Stomach (tissue), 4 donors: ENCODE data around the gene CFAP161.

Experiments
- EP300 ChIP-seq: sonication (generic); formaldehyde crosslinking; IDR thresholded peaks from one replicate; pipeline ENCODE4 v1.6.1; 2017; ENCODE audit warnings: antibody characterized with exemption
- POLR2A ChIP-seq, 4 donors: fragments of 450-650 bp; IDR thresholded peaks; one replicate each; pipeline ENCODE4 v1.6.1; 2016; ENCODE audit warnings: antibody characterized with exemption in 4 of 4, control low read depth in 2 of 4, mild to moderate bottlenecking in 1 of 4, moderate library complexity in 1 of 4
- POLR2AphosphoS5 ChIP-seq, 3 donors: sonication (generic); formaldehyde crosslinking; IDR thresholded peaks; one replicate each; pipeline ENCODE4 v1.6.1; 2016; ENCODE audit warnings: antibody characterized with exemption in 3 of 3
- TF ChIP-seq, protein P1 (sequence below), 7 experiments: fragments of 450-650 bp in 4 of 7; fragments of 200-600 bp in 3 of 7; sonication (generic) in 3 of 7; IDR thresholded peaks; one replicate each; pipeline ENCODE4 v1.5.1; 2016 to 2019; ENCODE audit warnings: antibody characterized with exemption in 7 of 7, control low read depth in 2 of 7, mild to moderate bottlenecking in 1 of 7

DNA sequence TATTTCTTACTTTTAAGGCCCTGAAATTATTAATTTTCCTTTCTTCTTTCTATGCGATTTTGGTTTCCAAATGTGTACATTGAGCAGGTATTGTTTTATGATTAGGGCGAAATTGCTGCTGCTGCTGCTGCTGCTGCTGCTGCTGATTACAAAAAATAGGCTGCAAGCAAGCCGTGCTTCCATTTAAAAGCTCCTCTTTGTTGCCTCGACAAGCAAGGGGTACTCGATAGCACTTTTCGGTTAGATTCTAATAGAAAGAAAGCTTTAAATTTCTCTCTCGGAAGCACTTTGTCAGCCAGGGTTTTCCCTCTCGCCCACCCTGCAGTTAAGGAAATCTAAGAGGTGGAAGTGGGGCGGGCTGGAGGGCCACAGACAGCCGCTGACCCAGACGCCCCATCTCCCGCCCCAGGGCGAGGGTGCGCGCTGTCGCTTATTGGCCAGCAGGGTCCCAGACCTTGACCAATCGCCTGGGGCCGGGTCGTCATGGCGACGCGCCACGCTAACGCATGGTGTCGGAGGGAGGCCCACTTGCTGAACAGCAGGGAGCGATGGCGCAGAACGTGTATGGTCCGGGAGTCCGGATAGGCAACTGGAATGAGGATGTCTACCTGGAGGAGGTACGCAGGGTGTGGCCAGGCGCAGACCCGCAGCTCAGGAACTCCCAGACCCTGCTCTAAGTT is at the start of gene CFAP161:
- TF ChIP-seq, protein P1, sequence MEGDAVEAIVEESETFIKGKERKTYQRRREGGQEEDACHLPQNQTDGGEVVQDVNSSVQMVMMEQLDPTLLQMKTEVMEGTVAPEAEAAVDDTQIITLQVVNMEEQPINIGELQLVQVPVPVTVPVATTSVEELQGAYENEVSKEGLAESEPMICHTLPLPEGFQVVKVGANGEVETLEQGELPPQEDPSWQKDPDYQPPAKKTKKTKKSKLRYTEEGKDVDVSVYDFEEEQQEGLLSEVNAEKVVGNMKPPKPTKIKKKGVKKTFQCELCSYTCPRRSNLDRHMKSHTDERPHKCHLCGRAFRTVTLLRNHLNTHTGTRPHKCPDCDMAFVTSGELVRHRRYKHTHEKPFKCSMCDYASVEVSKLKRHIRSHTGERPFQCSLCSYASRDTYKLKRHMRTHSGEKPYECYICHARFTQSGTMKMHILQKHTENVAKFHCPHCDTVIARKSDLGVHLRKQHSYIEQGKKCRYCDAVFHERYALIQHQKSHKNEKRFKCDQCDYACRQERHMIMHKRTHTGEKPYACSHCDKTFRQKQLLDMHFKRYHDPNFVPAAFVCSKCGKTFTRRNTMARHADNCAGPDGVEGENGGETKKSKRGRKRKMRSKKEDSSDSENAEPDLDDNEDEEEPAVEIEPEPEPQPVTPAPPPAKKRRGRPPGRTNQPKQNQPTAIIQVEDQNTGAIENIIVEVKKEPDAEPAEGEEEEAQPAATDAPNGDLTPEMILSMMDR (IDR thresholded peaks at IDR 0.05): no peak
- TF ChIP-seq POLR2AphosphoS5 (IDR thresholded peaks at IDR 0.05) (no peak), EP300 (no peak), POLR2A (IDR thresholded peaks at IDR 0.05) (no peak)
